Measurements from ENCODE around the gene COX15. TPM values are rescaled to one million over a fixed set of nuclear protein-coding genes. Genes with fewer than 3 reads are reported as not detected.

The COX15 gene
- total RNA-seq, 4 donors from 2014 or later: 20.2 to 30.1 (median 25.6) TPM

- TF ChIP-seq POLR2AphosphoS5 (IDR thresholded peaks at IDR 0.05) (no peak), EP300 (IDR thresholded peaks at IDR 0.05) (no peak), POLR2A (IDR thresholded peaks at IDR 0.05) (no peak)
- TF ChIP-seq, protein P1, sequence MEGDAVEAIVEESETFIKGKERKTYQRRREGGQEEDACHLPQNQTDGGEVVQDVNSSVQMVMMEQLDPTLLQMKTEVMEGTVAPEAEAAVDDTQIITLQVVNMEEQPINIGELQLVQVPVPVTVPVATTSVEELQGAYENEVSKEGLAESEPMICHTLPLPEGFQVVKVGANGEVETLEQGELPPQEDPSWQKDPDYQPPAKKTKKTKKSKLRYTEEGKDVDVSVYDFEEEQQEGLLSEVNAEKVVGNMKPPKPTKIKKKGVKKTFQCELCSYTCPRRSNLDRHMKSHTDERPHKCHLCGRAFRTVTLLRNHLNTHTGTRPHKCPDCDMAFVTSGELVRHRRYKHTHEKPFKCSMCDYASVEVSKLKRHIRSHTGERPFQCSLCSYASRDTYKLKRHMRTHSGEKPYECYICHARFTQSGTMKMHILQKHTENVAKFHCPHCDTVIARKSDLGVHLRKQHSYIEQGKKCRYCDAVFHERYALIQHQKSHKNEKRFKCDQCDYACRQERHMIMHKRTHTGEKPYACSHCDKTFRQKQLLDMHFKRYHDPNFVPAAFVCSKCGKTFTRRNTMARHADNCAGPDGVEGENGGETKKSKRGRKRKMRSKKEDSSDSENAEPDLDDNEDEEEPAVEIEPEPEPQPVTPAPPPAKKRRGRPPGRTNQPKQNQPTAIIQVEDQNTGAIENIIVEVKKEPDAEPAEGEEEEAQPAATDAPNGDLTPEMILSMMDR (IDR thresholded peaks at IDR 0.05): no peak
- Histone ChIP-seq H3K36me3 (no peaks in the 10 kb centered on the region), H3K9me3 (no peaks in the 10 kb centered on the region), H3K4me3 (no peak overlapping the region), H3K4me1 (no peaks in the 10 kb centered on the region), H3K27ac (no peak overlapping the region), H3K27me3 (no peaks in the 10 kb centered on the region)
- 90% methylated on average over 4 of the region's 4 CpGs for WGBS
- DNase-seq (ENCODE audit: low spot score in 2 of 2): no peak
Measured at GRCh38 chr10:99770408-99771045, 38.6 kb upstream of the COX15 start.

DNA sequence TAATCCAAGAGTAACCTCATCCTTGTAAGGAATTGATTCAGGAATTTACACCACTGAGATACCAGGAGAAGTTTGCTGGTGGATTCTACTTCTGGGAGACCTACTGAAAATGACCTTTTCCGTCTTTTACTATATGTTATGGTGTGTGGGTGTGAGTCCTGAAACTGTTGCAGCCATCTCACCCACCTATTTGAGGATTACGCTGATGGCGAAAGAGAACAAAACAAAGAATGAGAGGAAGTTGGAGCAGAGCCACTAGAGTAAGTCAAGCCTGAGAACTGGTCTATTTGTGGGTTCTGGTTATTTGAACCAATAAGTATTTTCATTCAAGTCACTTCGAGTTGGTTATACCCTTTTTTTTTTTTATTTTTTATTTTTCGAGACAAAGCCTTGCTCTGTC is 37.8 kb upstream of the COX15 start:
- Histone ChIP-seq H3K4me3 (no peak overlapping the region), H3K27me3 (no peaks in the 10 kb centered on the region), H3K4me1 (no peaks in the 10 kb centered on the region), H3K27ac (no peak overlapping the region), H3K9me3 (no peaks in the 10 kb centered on the region), H3K36me3 (no peaks in the 10 kb centered on the region)
- 89% methylated on average over 5 of the region's 5 CpGs for WGBS
- no peak for DNase-seq (ENCODE audit: low spot score in 2 of 2)
- TF ChIP-seq, protein P1 (IDR thresholded peaks at IDR 0.05): no peak
- TF ChIP-seq EP300 (IDR thresholded peaks at IDR 0.05) (no peak), POLR2AphosphoS5 (IDR thresholded peaks at IDR 0.05) (no peak), POLR2A (IDR thresholded peaks at IDR 0.05) (no peak)

DNA sequence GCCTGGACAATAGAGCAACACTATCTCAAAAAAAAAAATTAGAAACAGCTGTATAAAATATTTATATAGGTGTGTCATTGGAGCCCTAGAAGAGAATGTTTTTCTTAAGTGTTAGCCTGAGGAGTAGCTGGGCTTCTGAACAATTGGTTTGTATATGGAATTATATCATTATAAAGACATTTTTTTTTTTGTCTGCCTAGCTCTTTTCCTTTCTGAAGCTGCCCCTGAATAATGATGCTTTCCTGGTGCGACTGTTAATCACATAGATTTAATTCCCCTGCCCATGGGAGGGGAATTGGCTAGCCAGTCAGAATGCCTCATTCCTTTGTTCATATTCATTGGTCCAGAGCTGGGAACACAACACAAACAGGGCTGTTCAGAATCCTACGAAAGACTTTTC is 36.6 kb upstream of the COX15 start:
- Histone ChIP-seq H3K4me3 (no peak overlapping the region), H3K36me3 (no peaks in the 10 kb centered on the region), H3K27ac (no peak overlapping the region), H3K4me1 (no peaks in the 10 kb centered on the region), H3K27me3 (no peaks in the 10 kb centered on the region), H3K9me3 (no peaks in the 10 kb centered on the region)
- 74% methylated on average over 2 of the region's 2 CpGs for WGBS
- DNase-seq (ENCODE audit: low spot score in 2 of 2): no peak
- TF ChIP-seq POLR2A (IDR thresholded peaks at IDR 0.05) (no peak), EP300 (IDR thresholded peaks at IDR 0.05) (no peak)
- TF ChIP-seq, protein P1 (IDR thresholded peaks at IDR 0.05): no peak

DNA sequence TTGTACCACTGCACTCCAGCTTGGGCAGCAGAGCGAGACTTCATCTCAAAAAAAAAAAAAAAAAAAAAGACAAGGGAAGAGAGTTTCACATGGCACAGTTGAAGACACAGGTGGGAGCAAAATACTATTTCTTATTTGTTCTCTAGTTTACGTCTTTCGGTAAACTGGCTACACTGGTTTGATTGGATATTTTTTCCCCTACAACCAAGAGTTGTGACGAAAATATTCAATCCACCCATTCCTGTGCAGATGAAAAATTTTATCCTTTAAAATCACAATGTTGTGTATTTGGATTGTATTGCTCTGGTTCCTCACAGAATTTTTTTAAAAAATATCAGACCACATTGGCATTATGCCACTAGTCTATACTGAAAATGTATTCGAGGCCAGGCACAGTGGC is 36.0 kb upstream of the COX15 start:
- Histone ChIP-seq H3K27me3 (no peaks in the 10 kb centered on the region), H3K27ac (no peak overlapping the region), H3K4me1 (no peaks in the 10 kb centered on the region), H3K4me3 (no peak overlapping the region), H3K36me3 (no peaks in the 10 kb centered on the region), H3K9me3 (no peaks in the 10 kb centered on the region)
- TF ChIP-seq POLR2AphosphoS5 (IDR thresholded peaks at IDR 0.05) (no peak), EP300 (IDR thresholded peaks at IDR 0.05) (no peak), POLR2A (IDR thresholded peaks at IDR 0.05) (no peak)
- TF ChIP-seq, protein P1 (IDR thresholded peaks at IDR 0.05): no peak
- 53% methylated on average over 5 of the region's 5 CpGs for WGBS
- DNase-seq (ENCODE audit: low spot score in 2 of 2): no peak

- H3K9me3 ChIP-seq: no peaks in the 10 kb centered on the region
- TF ChIP-seq POLR2AphosphoS5 (IDR thresholded peaks at IDR 0.05): no peak
- no peak for TF ChIP-seq EP300 (IDR thresholded peaks at IDR 0.05)
- no peak for TF ChIP-seq POLR2A (IDR thresholded peaks at IDR 0.05)
- TF ChIP-seq, protein P1 (IDR thresholded peaks at IDR 0.05): no peak
- no peak overlapping the region for H3K27ac ChIP-seq
- DNase-seq (ENCODE audit: low spot score in 2 of 2): no peak
- H3K36me3 ChIP-seq: no peaks in the 10 kb centered on the region
- no peaks in the 10 kb centered on the region for H3K4me1 ChIP-seq
- no peak overlapping the region for H3K4me3 ChIP-seq
- 63% methylated on average over 8 of the region's 8 CpGs for WGBS
- H3K27me3 ChIP-seq: no peaks in the 10 kb centered on the region
Measured at GRCh38 chr10:99766302-99766681, 34.4 kb upstream of the COX15 start.

Measured in suprapubic skin (tissue), 4 donors.